GM12878 (cell line): ENCODE results near the gene TMEM45B. TPM values are rescaled to one million over a fixed set of nuclear protein-coding genes. Genes with fewer than 3 reads are reported as not detected.

Source experiments
- ATAC-seq: fragments of 200-7000 bp; cut with Tn5 transposase; 3 replicates; pipeline ENCODE4 v1.9.1; 2020; ENCODE audit warnings: mild to moderate bottlenecking, moderate library complexity
- BruUV-seq: library from RNA; stranded (reverse); fragments of 400-500 nt; replicated peaks from 2 replicates; lab custom pipeline; 2021; lab: Mats Ljungman, UMichigan
- CTCF ChIA-PET: fragments of 300-600 bp; sonication (Branson Sonifier 250); formaldehyde crosslinking; extraction: SDS; loops from one replicate; lab custom pipeline; 2021; ENCODE audit warnings: inconsistent platforms; lab: Yijun Ruan, JAX
- POLR2A ChIA-PET: fragments of 350-600 bp; formaldehyde crosslinking; extraction: SDS; loops from one replicate; lab custom pipeline; 2021; ENCODE audit warnings: inconsistent platforms; lab: Charles Lee
- RAD21 ChIA-PET: fragments of 300-600 bp; sonication (Branson Sonifier 250); formaldehyde crosslinking; loops from one replicate; lab custom pipeline; 2023; ENCODE audit warnings: antibody characterized with exemption; ENCODE audit not compliant: unreplicated experiment; lab: Charles Lee
- SMC1A ChIA-PET: fragments of 300-600 bp; sonication (Branson Sonifier 250); formaldehyde crosslinking; loops from one replicate; lab custom pipeline; 2023; ENCODE audit not compliant: unreplicated experiment, uncharacterized antibody; lab: Charles Lee
- DNase-seq: peaks from one replicate; pipeline ENCODE4 v3.0.0-alpha.2; 2011; ENCODE audit warnings: low read depth, low spot score
- FAIRE-seq: peaks from 3 replicates; lab custom pipeline; 2011; peaks lifted over from hg19 to GRCh38; lab: Jason Lieb, UNC
- H2AFZ ChIP-seq: 2 replicates; pipeline ENCODE4 v1.6.0; 2011; ENCODE audit warnings: low read depth, low read length, control low read depth; ENCODE audit not compliant: control insufficient read depth
- H3K27ac ChIP-seq: 2 replicates; pipeline ENCODE4 v1.5.1; 2011; ENCODE audit warnings: control low read depth; ENCODE audit not compliant: control insufficient read depth, insufficient read depth
- H3K27me3 ChIP-seq, 2 experiments: replicated peaks in 1 of 2; 2 replicates each; pipeline versions ENCODE4 v1.6.0 to v1.6.1; 2011; ENCODE audit warnings: low read length in 1 of 2; ENCODE audit not compliant: control insufficient read depth in 2 of 2, insufficient read depth in 2 of 2
- H3K36me3 ChIP-seq, 2 experiments: 2 replicates each; pipeline ENCODE4 v1.5.1; 2011; ENCODE audit warnings: low read length in 1 of 2; ENCODE audit not compliant: control insufficient read depth in 2 of 2, insufficient read depth in 2 of 2
- H3K4me1 ChIP-seq: 2 replicates; pipeline ENCODE4 v1.6.1; 2011; ENCODE audit warnings: mild to moderate bottlenecking, low read length, moderate library complexity, mixed read lengths; ENCODE audit not compliant: control insufficient read depth, insufficient read depth
- H3K4me2 ChIP-seq: 2 replicates; pipeline ENCODE4 v1.6.0; 2011; ENCODE audit warnings: control low read depth; ENCODE audit not compliant: control insufficient read depth, insufficient read depth
- H3K4me3 ChIP-seq: fragments of 200-600 bp; sonication (generic); 2 replicates; pipeline ENCODE4 v1.5.1; 2016
- H3K79me2 ChIP-seq: 2 replicates; pipeline ENCODE4 v1.6.0; 2011; ENCODE audit warnings: low read length; ENCODE audit not compliant: control insufficient read depth, insufficient read depth
- H3K9ac ChIP-seq: 2 replicates; pipeline ENCODE4 v1.8.0; 2011; ENCODE audit warnings: low read length, control low read depth, mixed read lengths; ENCODE audit not compliant: control insufficient read depth, insufficient read depth
- H3K9me3 ChIP-seq: replicated peaks from 3 replicates; pipeline ENCODE4 v1.5.1; 2011; ENCODE audit warnings: mild to moderate bottlenecking, low read length; ENCODE audit not compliant: control insufficient read depth, insufficient read depth
- H4K20me1 ChIP-seq: 2 replicates; pipeline ENCODE4 v1.6.0; 2011; ENCODE audit not compliant: control insufficient read depth, insufficient read depth
- ATF7 ChIP-seq: fragments of 450-650 bp; IDR thresholded peaks from 2 replicates; pipeline ENCODE4 v1.6.1; 2016; ENCODE audit warnings: low read depth, mild to moderate bottlenecking
- ETV6 ChIP-seq, 2 experiments: fragments of 450-650 bp in 1 of 2; IDR thresholded peaks in 1 of 2; conservative IDR thresholded peaks in 1 of 2; 2 replicates each; pipeline ENCODE4 v1.6.1; 2014; ENCODE audit warnings: antibody characterized with exemption in 1 of 2, borderline replicate concordance in 1 of 2, low read depth in 1 of 2, mild to moderate bottlenecking in 1 of 2, moderate library complexity in 1 of 2
- FOXM1 ChIP-seq: IDR thresholded peaks from 2 replicates; pipeline ENCODE4 v1.6.1; 2012; ENCODE audit warnings: low read depth, mild to moderate bottlenecking, inconsistent platforms, low read length, moderate library complexity
- LARP7 ChIP-seq: fragments of 450-650 bp; IDR thresholded peaks from 2 replicates; pipeline ENCODE4 v1.6.1; 2017; ENCODE audit warnings: mild to moderate bottlenecking
- NR2F1 ChIP-seq: fragments of 450-650 bp; conservative IDR thresholded peaks from 2 replicates; pipeline ENCODE4 v1.6.1; 2017; ENCODE audit warnings: mild to moderate bottlenecking
- SPI1 ChIP-seq: IDR thresholded peaks from 2 replicates; pipeline ENCODE4 v1.6.1; 2011; ENCODE audit warnings: low read depth, mild to moderate bottlenecking, low read length, moderate library complexity, borderline replicate concordance; ENCODE audit not compliant: insufficient read depth
- ZNF207 ChIP-seq: fragments of 450-650 bp; IDR thresholded peaks from 2 replicates; pipeline ENCODE4 v1.6.1; 2014; ENCODE audit warnings: antibody characterized with exemption, mild to moderate bottlenecking, borderline replicate concordance
- ZNF622 ChIP-seq: fragments of 450-650 bp; IDR thresholded peaks from 2 replicates; pipeline ENCODE4 v1.6.1; 2017; ENCODE audit warnings: mild to moderate bottlenecking, inconsistent platforms
- WGBS: methylation state at CpG from one replicate; pipeline ENCODE4 v1.1.6; 2016; ENCODE audit warnings: low lambda C conversion rate; ENCODE audit not compliant: insufficient replicate concordance, insufficient coverage; ENCODE audit errors: missing lambda C conversion rate; 5-methylcytosine and 5-hydroxymethylcytosine counted together
- in situ Hi-C: fragments of 300-500 bp; cut with MboI; formaldehyde crosslinking; loops from 9 replicates; pipeline ENCODE4 v1.14.3; 2018; ENCODE audit warnings: mixed read lengths
- intact Hi-C: fragments of 100-400 bp; cut with micrococcal nuclease; formaldehyde crosslinking; loops from one replicate; pipeline ENCODE4 v1.14.2; 2022; ENCODE audit not compliant: unreplicated experiment
- polyA plus RNA-seq, 11 experiments: library from polyadenylated mRNA; depleted of rRNA in 4 of 11; unstranded in 6 of 11; stranded (reverse) in 5 of 11; fragments of >200 nt; fragmentation: Nextera tagmentation in 4 of 11; fragmentation: Illumina TruSeq in 1 of 11; extraction: Ambion mirVana in 4 of 11; extraction: Trizol in 1 of 11; gene quantifications; 1 replicate in 1 of 11; 2 replicates in 10 of 11; pipeline versions ENCODE4 v1.2.1 to v1.2.3, GENCODE V29; 2011 to 2016; ENCODE audit warnings: inconsistent platforms in 2 of 11, missing spikeins in 2 of 11, low read depth in 1 of 11
- total RNA-seq, 4 experiments: library from RNA; depleted of rRNA in 3 of 4; stranded (reverse); fragments of >200 nt in 3 of 4; fragmentation: Illumina TruSeq in 1 of 4; extraction: Trizol in 1 of 4; gene quantifications; 2 replicates each; pipeline versions ENCODE4 v1.2.1 to v1.2.3, GENCODE V29; 2013 to 2021
- TF ChIP-seq, protein P1 (sequence below): fragments of 450-650 bp; IDR thresholded peaks from 2 replicates; pipeline ENCODE4 v1.6.1; 2017; ENCODE audit warnings: mild to moderate bottlenecking, moderate library complexity

TMEM45B gene
- total and polyA plus RNA-seq, 10 of the 15 experiments (the other 5 are each of a cell fraction or from before 2014, with no cell fraction given), result 0.05 to 0.13 TPM; not detected in 8

DNA sequence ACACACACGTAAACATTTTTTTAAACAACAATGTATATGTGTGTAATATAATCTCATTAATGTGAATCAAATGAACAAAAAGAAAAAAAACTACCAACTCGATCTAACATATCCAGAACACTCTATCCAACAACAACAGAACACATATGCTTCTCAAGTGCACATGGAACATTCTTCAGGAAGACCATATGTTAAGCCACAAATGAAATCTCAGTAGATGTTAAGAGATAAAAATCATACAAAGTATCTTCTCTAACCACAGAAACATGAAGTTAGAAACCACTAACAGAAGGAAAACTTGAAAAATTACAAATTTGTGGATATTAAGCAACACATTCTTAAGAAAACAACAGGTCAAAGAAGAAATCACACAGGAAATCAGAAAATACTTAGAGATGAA lies 25.5 kb upstream of the TMEM45B start:
- Histone ChIP-seq H3K9ac (no peak overlapping the region), H3K4me3 (no peak overlapping the region), H3K9me3 (no peaks in the 10 kb centered on the region; the same call in 2 of the 3 replicates), H3K27ac (no peak overlapping the region), H4K20me1 (no peaks in the 10 kb centered on the region), H3K27me3 (no peaks in the 10 kb centered on the region; a peak in 1 of 4 replicates), H3K4me1 (no peaks in the 10 kb centered on the region), H3K36me3 (no peaks in the 10 kb centered on the region), H3K4me2 (no peak overlapping the region)
- CTCF ChIA-PET, result no interaction called here
- ATAC-seq (no peak), FAIRE-seq (no peak), DNase-seq (no peak)
- in situ Hi-C loops, result no loop called here
- no TSS peak for BruUV-seq
- WGBS, result 3% methylated on average over 2 of the region's 2 CpGs
- intact Hi-C loops, result no loop called here
- RAD21 ChIA-PET, result no interaction called here
- TF ChIP-seq ETV6 (conservative IDR thresholded peaks at IDR 0.05 in 1 of 2, IDR thresholded peaks at IDR 0.05 in 1 of 2; ENCODE audit: borderline replicate concordance in 1 of 2, low read depth in 1 of 2), result no peak
- no peak for TF ChIP-seq LARP7
- TF ChIP-seq ZNF622, result no peak
- TF ChIP-seq NR2F1, result no peak
- TF ChIP-seq FOXM1, result no peak
- TF ChIP-seq ZNF207, result no peak
- no peak for TF ChIP-seq SPI1
- TF ChIP-seq ATF7, result no peak
- TF ChIP-seq, protein P1, sequence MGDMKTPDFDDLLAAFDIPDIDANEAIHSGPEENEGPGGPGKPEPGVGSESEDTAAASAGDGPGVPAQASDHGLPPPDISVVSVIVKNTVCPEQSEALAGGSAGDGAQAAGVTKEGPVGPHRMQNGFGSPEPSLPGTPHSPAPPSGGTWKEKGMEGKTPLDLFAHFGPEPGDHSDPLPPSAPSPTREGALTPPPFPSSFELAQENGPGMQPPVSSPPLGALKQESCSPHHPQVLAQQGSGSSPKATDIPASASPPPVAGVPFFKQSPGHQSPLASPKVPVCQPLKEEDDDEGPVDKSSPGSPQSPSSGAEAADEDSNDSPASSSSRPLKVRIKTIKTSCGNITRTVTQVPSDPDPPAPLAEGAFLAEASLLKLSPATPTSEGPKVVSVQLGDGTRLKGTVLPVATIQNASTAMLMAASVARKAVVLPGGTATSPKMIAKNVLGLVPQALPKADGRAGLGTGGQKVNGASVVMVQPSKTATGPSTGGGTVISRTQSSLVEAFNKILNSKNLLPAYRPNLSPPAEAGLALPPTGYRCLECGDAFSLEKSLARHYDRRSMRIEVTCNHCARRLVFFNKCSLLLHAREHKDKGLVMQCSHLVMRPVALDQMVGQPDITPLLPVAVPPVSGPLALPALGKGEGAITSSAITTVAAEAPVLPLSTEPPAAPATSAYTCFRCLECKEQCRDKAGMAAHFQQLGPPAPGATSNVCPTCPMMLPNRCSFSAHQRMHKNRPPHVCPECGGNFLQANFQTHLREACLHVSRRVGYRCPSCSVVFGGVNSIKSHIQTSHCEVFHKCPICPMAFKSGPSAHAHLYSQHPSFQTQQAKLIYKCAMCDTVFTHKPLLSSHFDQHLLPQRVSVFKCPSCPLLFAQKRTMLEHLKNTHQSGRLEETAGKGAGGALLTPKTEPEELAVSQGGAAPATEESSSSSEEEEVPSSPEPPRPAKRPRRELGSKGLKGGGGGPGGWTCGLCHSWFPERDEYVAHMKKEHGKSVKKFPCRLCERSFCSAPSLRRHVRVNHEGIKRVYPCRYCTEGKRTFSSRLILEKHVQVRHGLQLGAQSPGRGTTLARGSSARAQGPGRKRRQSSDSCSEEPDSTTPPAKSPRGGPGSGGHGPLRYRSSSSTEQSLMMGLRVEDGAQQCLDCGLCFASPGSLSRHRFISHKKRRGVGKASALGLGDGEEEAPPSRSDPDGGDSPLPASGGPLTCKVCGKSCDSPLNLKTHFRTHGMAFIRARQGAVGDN, result no peak
- TF ChIP-seq, all 136 proteins: peak for 0
- ChIA-PET POLR2A (no interaction called here), SMC1A (no interaction called here)
- H2AFZ ChIP-seq, result no peak overlapping the region
- no peaks in the 10 kb centered on the region for H3K79me2 ChIP-seq
